ENCODE measurements around the gene RNF180.
"Not testable (repeated sequence)": the region's sequence is repeated elsewhere in the genome, so short reads cannot be mapped to it uniquely, and the experiment has no call there.

The RNF180 gene

DNA sequence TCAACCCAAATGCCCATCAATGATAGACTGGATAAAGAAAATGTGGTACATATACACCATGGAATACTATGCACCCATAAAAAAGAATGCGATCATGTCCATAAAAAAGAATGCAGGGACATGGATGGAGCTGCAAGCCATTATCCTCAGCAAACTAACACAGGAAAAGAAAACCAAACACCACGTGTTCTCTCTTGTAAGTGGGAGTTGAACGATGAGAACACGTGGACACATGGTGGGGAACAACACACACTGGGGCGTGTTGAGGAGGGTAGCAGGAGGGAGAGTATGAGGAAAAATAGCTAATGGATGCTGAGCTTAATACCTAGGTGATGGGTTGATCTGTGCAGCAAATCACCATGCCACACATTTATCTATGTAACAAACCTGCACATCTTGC lies 233.1 kb downstream of the RNF180 start:
- not testable (repeated sequence) for DNase-seq

DNA sequence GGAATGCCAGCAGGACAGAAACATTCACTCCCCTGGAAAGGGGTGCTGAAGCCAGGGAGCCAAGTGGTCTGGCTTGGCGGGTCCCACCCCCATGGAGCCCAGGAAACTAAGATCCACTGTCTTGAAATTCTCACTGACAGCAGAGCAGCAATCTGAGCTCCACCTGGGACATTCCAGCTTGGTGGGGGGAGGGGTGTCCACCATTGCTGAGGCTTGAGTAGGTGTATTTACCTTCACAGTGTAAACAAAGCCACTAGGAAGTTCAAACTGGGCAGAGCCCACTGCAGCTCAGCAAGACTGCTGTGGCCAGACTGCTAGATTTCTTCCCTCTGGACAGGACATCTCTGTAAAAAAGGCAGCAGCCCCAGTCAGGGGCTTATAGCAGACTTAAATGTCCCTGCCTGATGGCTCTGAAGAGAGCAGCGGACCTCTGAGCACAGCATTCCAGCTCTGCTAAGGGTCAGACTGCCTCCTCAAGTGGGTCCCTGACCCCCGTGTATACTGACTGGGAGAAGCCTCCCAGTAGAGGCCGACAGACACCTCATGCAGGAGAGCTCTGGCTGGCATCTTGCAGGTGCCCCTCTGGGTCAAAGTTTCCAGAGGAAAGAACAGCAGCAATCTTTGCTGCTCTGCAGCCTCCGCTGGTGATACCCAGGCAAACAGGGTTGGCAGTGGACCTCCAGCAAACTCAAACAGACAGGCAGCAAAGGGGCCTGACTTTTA lies 241.6 kb downstream of the RNF180 start:
- DNase-seq: not testable (repeated sequence)

DNA sequence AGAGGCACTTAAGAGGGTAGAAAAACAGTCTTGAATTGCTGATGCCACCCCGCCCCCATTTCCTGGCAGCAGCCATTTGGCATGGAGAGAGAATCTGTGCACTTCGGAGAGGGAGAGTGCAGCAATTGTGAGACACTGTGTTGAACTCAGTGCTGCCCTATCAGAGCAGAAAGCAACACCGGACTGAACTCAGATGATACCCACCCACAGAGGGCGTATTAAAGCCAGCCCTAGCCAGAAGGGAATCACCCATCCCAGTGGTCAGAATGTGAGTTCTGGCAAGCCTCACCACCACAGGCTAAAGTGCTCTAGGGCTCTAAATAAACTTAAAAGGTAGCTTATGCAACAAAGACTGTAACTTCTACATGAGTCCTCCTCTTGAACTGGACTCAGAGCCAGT lies 251.7 kb downstream of the RNF180 start:
- DNase-seq: no peak

DNA sequence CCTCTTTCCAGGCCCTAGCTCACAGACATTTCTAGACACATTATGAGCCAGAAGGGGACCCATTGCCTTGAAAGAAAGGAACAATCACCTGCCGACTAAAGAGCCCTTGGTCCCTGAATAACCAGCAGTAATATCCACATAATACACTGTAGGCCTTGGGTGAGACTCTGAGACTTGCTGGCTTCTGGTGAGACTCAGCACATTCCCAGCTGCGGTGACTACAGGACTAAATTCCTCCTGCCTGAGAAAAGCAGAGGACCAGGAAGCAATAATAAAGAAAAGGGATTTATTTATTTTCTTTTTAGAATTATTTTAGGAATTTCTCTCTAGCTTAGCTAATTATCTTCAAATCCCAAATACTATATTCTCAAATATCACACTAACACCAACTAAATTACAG lies 252.4 kb downstream of the RNF180 start:
- DNase-seq: no peak

All from DMS79 treated with DMSO at 0.1 percent for 48 hours (cell line).